Left ventricle myocardium superior (tissue), 1 donor: ENCODE measurements around the gene PBLD. TPM values are rescaled to one million over a fixed set of nuclear protein-coding genes. Genes with fewer than 3 reads are reported as not detected.
"Not testable (repeated sequence)": the region's sequence is repeated elsewhere in the genome, so short reads cannot be mapped to it uniquely, and the experiment has no call there.

Experiments used
- ATAC-seq: fragments of 200-7000 bp; cut with Tn5 transposase; one replicate; pipeline ENCODE4 v1.9.1; 2020; ENCODE audit warnings: mild to moderate bottlenecking, moderate library complexity
- DNase-seq: peaks from one replicate; pipeline ENCODE4 v3.0.0-alpha.2; 2020
- intact Hi-C: fragments of 100-400 bp; cut with micrococcal nuclease; formaldehyde crosslinking; loops from one replicate; pipeline ENCODE4 v1.11.0; 2022
- total RNA-seq: library from RNA; stranded (reverse); fragmentation: NEBNext Ultra II Directional; extraction: Animal tissue kit (Norgen Biotek cat#: 25700); gene quantifications from one replicate; pipeline ENCODE4 v1.2.1, GENCODE V29; 2021
- donor health status: DM: no; HTN: yes; CAD: no; lungs with severe emphysema.

The PBLD gene
- total RNA-seq, 1 donor from 2014 or later = 4.6 TPM

- DNase-seq (no peak), ATAC-seq (no peak)
- intact Hi-C loops = no loop called here
These were observed 42.0 kb downstream of the PBLD start for GRCh38 chr10:68290736-68291135.

GRCh38 chr10:68288717-68289116 lies 44.0 kb downstream of the PBLD start:
- ATAC-seq (no peak), DNase-seq (no peak)
- intact Hi-C loops = no loop called here

DNA sequence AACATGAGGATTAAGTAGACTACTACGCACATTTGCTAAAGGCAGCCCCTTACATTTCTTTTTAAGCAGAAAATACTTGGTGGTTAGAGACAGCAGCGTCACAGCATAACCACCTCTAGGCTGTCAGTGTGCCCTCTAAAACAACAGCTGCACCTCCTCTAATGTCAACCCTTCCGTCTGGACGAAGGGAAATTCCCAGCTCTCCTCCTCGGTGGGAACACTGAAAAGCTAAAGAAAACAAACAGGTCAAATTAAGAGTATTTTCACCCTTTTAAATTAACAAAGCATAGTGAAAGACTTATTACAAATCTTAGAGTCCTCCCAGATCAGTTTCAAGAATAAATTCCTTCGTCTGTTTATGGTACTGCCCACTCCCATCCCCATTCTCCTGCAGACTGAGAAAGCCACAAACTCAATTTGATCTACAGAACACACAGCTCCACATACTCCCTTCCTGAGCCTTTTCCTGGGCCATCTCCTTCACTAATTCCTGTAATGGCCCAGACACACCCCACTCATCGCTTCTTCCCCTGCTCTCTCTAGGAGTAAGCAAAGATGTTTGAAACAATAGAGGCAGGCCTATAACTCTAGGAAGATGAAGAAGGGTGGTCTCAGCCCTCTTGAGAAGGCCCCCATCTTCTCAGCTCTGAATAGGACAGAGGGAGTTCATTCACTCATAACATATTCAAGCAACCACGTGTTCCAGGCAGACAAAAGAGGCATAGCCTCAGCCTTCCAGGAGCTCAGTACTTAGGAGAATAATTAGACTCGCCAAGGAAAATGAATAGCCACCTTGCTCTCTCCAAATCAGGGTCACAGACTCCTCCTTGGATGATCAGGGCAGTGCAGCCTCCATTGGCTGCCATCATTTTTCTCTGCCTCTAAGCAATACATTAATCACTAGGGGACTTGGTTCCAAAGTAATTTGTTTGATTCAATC lies 48.4 kb downstream of the PBLD start:
- no peak for ATAC-seq
- DNase-seq = no peak
- intact Hi-C loops = no loop called here

- ATAC-seq = no peak
- intact Hi-C loops = no loop called here
- no peak for DNase-seq
These were observed 52.0 kb downstream of the PBLD start for GRCh38 chr10:68280758-68281157.

DNA sequence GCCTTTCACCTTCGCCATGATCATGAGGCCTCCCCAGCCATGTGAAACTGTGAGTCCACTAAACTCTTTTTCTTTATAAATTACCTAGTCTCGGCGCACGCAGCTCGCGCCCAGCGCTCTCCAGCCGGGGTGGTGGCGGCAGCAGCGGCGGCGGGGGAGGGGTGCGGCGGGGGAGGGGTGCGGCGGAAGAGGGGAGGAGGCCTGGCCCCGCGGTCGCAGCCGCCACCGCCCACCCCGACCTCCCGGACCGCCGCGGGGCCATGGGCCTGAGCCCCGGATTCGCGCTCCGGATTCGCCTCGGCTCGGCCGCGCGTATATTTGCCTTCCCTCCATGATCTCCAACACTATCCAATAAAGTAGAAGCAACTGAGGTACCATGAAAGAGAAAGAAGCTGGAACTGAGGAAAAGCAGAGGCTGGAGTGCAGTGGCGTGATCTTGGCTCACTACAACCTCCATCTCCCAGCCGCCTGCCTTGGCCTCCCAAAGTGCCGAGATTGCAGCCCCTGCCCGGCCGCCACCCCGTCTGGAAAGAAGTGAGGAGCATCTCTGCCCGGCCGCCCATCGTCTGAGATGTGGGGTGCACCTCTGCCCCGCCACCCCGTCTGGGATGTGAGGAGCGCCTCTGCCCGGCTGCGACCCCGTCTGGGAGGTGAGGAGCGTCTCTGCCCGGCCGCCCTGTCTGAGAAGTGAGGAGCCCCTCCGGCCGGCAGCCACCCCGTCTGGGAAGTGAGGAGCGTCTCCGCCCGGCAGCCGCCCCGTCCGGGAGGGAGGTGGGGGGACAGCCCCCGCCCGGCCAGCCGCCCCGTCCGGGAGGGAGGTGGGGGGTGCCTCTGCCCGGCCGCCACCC lies 53.6 kb downstream of the PBLD start:
- ATAC-seq, DNase-seq, intact Hi-C loops: not testable (repeated sequence)

GRCh38 chr10:68277814-68278213 lies 54.9 kb downstream of the PBLD start:
- DNase-seq, intact Hi-C loops, ATAC-seq: not testable (repeated sequence)

- DNase-seq (no peak), ATAC-seq (no peak)
- intact Hi-C loops = no loop called here
These were observed 56.5 kb downstream of the PBLD start for GRCh38 chr10:68276224-68276623.

DNA sequence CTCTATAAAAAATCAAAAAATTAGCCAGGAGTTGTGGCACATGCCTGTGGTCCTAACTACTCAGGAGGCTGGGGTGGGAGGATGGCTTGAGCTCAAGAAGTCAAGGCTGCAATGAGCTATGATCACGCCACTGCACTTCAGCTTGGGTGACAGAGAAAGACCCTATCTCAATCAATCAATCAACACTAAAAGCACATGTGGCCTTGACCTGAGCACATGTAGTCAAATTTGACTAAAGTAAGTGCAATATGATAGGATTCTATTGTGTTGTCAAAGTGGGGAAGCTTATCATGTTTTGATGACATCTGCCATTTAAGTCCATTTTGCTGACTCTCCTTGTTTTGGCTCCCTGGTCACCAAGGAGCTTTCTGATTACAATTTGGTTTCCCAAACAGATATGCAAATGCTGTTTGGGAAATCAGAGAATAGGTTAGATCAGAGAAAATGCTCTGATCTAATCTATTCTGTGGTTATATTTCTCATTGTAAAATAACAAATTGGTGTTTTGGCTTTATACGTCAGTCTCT lies 57.1 kb downstream of the PBLD start:
- intact Hi-C loops = no loop called here
- DNase-seq (no peak), ATAC-seq (no peak)

GRCh38 chr10:68272833-68273232 lies 59.9 kb downstream of the PBLD start:
- intact Hi-C loops = no loop called here

GRCh38 chr10:68271196-68271882 lies 61.4 kb downstream of the PBLD start:
- intact Hi-C loops = no loop called here
- DNase-seq = no peak
- peak; percentile 84 for ATAC-seq

More at GRCh38 chr10:68272833-68273232, 59.9 kb downstream of the PBLD start:
- DNase-seq = no peak
- no peak for ATAC-seq

DNA sequence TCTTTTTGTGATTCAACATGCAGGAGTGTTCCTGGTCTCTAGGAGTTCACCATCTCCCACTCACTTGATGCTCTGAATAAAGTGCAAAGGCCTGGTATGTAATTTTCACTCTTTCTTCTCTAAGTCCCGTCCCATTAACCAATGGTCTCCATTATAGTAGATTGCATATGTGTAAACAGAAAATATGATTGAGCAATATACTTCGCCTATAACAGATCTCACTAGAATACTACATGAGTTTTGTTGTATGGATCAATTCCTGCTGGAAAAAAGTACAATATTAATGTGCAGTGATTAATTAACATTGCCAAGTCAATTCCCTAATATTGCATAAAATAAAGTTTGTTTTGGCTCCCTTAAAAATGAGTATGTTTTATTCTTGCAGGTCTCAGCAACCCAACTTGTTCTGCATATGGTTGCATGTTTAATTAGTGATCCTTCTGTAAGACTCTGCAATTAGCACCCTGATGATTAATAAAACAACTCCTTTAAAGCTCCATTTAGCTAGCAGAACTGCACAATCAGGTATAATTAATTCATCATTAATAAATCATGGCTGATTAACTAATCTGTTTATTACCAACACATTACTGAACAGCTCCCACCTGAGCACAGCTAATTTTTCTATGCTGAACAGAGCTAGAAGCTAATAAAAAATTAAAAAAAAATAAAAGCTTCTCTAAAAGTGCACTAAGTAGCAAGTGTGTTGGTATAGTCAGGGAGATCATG lies 63.0 kb downstream of the PBLD start:
- no peak for ATAC-seq
- intact Hi-C loops = no loop called here
- DNase-seq = no peak

GRCh38 chr10:68261132-68261856 lies 71.4 kb downstream of the PBLD start:
- intact Hi-C loops = no loop called here
- peak; percentile 92 for ATAC-seq
- peak; percentile 83 for DNase-seq

DNA sequence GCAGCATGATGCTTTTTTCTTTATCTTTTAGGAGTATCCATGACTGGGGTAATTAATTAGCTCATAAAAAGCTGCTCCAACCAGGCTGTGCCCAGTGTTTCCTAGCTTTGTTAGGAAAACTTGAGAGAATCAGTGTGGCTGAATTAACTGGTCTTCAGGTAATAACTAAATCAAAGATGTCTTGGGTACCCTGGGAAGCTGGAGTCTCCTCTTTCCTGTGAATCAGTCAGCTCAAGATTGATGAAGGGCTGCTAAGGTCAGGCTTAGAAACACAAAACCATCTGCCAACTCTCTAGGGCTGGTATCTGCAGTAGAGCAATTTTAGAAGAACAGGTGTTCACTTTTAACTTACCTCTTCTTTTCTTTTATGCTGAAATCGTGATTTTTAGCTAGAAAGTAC lies 79.4 kb downstream of the PBLD start:
- DNase-seq (no peak), ATAC-seq (no peak)
- intact Hi-C loops = no loop called here

GRCh38 chr10:68251625-68252495 lies 80.9 kb downstream of the PBLD start:
- intact Hi-C loops = no loop called here
- ATAC-seq (no peak), DNase-seq (no peak)

DNA sequence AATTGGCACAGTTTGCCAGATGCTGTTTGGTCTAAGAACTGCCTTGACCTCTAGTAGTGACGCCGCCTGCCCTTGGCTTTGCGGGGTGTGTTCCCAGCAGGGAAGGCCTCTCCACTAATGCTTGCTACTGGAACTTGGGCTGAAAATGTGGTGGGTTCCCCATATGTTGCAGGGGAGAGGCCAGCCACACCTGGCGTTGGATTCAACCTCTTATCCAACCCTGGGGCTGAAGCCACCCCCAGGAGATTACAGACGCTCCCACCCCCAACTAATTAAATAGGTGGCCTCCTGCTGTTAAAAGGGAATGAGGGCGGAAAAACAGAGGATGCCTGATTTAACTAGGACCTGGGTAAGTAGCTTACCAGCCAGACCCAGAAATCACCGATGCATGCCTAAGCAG lies 81.6 kb downstream of the PBLD start:
- DNase-seq (no peak), ATAC-seq (no peak)
- intact Hi-C loops = no loop called here

DNA sequence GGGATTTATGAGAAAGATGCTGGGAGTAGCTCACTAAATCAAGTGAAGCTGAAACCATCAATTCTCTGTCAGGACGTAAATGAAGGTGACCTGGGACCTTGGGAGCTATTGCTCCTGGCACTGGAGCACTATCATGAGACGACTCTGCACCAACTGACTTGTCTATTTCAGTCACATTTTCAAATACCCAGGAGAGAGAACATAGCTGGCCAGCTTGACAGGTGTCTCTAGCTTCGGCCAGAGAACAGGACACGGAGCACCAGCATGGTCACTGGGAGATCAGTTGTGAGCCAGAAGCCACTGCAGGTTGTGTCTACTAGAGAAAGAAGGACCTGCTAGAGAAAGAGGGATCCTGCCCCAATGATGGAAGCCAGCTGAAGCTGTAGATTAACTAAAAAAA lies 83.4 kb downstream of the PBLD start:
- no peak for DNase-seq
- intact Hi-C loops = no loop called here
- ATAC-seq = no peak

DNA sequence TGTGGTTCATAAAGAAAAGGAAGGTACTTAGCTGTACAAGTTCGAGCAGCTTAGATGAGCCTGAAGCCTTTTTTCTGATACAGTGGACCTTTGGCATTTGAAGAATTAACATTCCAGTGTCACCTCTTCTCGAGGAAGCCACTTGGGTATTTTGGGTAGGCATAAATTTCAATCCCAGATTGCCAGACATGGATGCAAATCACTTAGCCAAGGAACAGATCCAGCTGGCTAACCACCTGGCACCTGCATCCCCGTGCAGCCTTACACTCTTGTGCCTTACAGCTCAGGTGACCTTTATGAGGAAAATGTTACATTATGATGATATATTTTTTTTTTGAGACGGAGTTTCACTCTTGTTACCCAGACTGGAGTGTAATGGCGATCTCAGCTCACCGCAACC lies 84.8 kb downstream of the PBLD start:
- intact Hi-C loops = no loop called here

More for the DNA sequence above, 84.8 kb downstream of the PBLD start:
- no peak for DNase-seq
- no peak for ATAC-seq
